ENCODE results near the gene ADIPOR1.
"Not testable (repeated sequence)": the region's sequence is repeated elsewhere in the genome, so short reads cannot be mapped to it uniquely, and the experiment has no call there.

Gene ADIPOR1

DNA sequence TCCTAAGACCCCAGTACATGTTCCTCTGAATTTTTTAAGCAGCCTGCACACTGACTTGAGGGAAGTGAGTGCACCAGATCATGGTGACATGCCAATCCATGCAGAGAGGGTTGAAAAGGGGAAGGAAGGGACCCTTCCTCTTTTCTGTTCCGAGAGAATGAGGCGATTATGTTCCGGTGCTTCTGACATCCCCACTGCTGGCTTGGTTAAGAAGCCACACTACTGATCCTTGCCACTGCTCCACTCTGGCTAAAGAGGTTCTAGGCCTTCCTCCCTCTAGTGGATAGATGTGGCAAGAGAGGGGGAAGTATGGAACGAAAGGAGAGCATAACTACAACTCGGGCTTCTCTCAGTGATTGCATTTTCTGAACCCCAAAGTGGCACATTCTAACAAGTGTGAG lies 10.8 kb upstream of the ADIPOR1 start:
- DNase-seq = peak; percentile 15 to 59

DNA sequence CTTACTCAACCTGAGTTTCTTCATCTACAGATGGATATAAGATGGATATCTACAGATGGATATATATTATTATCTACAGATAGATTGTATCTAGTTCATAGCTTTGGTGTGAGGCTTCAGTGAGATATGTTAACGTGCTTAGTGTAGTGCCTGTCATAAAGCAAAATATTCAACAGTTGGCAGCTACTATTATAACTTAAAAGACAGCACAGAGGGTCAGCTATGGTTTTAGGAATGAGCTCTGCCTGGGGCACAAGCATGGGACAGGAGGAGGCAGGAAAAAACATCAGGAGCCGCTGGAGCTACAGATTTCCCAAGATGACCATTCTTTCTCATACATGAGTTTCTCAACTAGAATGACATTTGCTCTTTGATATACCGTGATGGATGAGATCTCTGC lies 10.2 kb upstream of the ADIPOR1 start:
- no peak for DNase-seq

- peak in 1 of 2 experiments; percentile 30 for DNase-seq
These were observed 9.7 kb upstream of the ADIPOR1 start for GRCh38 chr1:202967684-202968281.

DNA sequence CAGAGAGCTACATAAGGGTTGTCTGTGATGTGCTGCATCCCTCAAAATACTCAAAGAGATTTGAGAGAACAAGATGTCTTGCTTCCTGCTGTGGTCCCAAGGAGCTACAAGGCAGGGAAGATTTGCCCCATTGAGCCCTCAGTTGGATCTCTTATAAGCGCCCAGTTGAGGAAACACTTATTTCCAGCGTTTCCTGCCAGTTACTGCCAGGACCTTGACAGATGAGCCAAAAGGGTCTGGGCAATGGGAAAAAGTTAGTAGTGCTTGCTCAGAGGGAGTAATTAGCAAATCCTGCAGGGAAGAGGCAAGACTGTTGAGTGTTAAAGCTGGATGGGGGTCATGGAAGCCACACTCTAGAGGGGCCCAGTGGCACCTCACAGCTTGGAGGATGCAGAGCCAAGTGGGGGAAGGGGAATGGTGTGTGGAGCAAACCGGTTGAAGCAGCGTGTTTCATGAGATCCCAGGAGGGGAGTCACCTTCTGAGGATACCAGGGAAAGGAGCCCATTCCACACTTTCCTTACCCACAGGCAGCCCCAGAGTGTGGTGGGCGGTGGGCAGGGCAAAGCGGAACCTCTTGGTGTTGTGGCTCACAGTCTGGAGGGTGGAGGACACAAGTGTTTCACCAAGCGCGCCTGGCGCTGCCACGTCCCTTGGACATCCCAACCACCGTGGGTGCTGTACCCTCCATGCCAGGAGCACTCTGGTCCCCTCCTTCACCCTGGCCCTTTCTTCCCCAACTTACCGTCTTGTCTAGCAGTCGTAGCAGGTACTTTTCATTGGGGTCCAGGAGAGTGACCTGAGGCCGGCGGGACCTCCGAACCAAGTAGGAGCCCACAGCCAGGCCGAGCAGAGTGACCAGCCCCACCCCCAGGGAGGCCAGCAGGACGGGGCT lies 8.1 kb upstream of the ADIPOR1 start:
- DNase-seq = no peak

- no peak for DNase-seq
These were observed 7.3 kb upstream of the ADIPOR1 start for GRCh38 chr1:202965422-202965821.

GRCh38 chr1:202964791-202965410 lies 6.8 kb upstream of the ADIPOR1 start:
- peak; percentile 68 to 69 for DNase-seq

DNA sequence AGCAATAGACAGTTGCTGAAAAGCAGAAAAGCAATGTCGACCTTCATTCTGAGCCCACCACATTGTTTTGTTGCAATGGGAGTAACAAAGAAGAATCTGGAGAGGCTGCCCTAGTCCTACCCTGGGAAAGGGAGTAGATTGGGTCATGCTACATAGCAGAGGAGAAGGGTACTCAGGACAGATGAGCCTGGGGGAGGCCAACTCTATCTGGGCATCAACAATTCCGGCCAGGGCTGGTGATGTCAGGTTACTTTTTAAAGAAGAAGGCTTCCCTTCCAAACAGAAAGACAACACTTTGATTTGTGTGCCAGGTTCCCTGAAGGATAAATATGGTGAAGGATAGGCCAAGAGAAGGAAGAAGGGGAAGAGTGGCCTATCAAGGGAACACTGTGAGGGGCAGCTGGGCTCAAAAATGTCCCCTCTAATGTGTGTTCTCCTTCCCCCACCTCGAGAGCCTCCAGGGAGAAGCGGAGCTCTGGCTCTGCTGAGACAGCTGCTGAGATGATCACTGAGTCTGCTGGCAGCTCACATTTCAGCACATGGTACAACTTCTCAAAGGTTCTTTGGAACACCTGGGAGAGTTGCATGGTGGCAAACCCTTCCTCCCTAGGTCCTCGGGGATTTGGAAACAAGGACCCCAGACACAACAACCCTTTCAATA lies 3.2 kb upstream of the ADIPOR1 start:
- no peak for DNase-seq

GRCh38 chr1:202959276-202959620 lies 1.1 kb upstream of the ADIPOR1 start:
- DNase-seq = no peak

GRCh38 chr1:202958544-202959275 lies 598 bp upstream of the ADIPOR1 start:
- peak in 1 of 2 experiments; percentile 6 for DNase-seq

GRCh38 chr1:202956969-202957368 lies 1.1 kb downstream of the ADIPOR1 start:
- no peak for DNase-seq

DNA sequence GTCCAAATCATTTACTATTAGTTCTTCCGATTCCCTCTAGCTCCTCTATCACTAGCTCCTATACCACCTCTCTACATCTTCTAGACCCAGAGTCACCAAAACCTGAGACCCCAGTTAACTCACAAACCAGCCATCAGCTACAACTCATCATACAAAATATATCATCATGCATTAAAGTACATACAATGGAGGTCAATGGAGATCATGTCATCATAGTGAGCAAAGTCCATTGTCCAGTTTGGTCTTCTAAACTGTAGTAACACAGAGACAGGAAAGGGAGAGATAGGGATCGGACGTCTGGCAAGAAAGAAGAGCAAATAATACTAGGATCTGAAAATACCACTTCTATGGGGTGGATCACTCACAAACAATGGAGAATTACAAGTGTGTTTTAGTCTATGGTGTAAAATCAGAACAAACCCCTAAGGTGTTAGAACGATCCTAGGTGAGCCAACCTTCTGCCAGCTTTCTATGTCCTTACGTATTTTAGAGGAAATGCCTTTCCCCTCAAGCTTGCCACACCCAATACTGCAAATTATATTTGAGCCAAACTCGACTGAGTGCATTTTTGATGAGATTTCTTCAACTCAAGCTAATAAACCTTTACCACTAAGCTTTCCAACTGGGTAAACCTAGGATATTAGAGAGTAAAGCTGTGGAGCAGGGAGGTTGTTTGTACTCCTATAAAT lies 3.9 kb downstream of the ADIPOR1 start:
- no peak for DNase-seq

DNA sequence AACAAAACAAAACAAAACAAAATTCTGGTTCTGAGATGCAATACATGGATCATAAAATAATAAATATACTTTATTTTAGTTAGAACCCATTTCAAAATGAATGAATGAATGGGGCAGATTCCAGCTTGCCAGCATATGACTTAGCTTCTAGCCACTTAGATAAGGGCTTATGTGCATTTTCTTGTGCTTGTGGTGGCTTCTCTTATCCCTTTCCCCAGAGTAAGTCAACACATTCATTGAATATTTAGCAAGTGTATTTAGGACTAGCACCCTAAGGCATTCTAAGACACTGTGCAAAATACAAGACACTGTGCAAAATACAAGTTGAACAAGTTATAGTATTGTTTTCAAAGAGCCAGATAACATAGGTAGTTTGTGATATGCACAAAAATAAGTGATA lies 4.7 kb downstream of the ADIPOR1 start:
- no peak for DNase-seq

DNA sequence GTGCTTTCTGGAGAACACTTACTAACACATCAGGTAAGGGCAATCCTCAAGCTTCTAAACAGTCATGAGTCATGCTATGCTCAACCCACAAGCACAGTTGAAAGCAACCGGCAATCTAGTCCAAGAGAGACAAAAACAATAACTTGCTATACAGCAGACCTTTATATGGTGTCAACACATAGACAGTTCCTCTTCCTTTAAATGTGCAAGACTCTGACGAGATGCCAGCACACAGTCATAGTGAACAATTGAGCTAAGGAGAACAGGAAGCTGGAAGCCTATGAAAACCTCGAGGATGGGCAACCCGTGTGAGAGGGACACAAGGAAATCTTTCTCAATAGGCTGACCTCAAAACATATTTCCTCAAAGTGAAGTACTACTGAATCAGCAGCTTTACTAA lies 5.3 kb downstream of the ADIPOR1 start:
- DNase-seq = no peak

- no peak for DNase-seq
These were observed 6.0 kb downstream of the ADIPOR1 start for GRCh38 chr1:202952099-202952498.

GRCh38 chr1:202951437-202951836 lies 6.7 kb downstream of the ADIPOR1 start:
- no peak for DNase-seq

- DNase-seq = no peak
These were observed 12.6 kb downstream of the ADIPOR1 start for GRCh38 chr1:202945483-202945882.

GRCh38 chr1:202944438-202944921 lies 13.6 kb downstream of the ADIPOR1 start:
- no peak for DNase-seq

DNA sequence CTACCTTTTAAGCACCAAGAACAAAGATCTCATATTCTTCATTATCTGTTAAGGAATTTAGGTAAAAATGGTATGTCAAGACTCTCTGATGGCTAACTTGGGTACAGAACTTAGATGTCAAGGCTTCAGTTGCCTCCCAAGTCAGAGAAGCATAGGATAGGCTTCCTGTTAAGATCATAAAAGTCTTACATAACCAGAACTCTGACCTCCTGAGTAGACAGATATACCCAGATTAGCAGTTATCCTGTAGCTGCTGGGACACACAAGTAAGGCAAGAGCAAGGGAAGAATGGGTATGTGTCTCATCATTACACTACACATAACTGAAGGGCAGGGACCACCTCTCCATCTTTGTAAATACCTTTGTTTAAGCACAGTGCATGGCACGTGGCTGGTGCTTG lies 15.7 kb downstream of the ADIPOR1 start:
- no peak for DNase-seq

DNA sequence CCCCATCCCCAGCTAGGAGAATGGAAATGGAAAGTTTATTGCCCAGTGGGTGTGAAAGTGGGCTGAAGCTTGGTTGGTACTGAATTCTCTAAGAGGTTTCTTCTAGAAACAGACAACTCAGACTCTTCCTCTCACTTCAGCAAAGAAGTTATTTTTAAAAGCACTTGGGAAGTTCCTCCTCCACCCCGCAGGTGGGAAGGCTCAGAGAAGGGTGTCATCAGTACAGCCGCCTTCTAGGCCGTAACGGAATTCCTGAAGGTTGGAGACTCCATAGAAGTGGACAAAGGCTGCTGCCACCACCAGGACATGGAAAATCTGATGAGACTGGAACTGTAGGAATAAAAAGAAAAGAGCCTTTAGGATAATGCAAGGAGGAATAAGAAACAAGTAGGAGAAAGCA lies 16.7 kb downstream of the ADIPOR1 start:
- no peak for DNase-seq

- no peak for DNase-seq
These were observed 17.6 kb downstream of the ADIPOR1 start for GRCh38 chr1:202940561-202940960.

DNA sequence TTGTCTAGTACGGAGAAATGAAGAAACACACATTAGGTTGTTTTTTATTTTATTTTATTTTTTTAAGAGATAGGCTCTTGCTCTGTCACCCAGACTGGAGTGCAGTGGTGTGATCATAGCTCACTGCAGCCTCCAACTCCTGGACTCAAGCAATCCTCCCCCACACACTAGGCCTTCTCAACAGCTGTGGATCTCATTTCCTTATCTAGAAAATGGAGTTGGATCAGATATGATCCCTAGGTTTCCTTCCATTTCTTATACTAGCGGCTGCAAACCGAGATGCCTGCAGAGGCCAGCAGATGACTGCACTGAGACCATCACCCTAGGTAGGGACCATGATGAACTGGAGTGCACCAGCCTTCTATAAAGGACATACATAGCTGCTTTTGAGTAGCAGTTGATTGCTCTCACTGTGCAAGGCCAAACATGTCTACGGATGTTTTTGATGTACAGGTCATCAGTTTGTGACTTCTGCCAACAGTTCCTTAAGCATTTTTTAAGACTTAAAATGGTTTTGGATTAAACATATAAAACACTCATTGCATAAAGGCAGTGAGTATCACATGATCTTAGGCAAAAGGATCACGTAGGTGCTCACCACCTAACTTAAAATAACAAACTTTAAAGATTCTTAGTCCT lies 19.7 kb downstream of the ADIPOR1 start:
- DNase-seq = no peak

- not testable (repeated sequence) for DNase-seq
These were observed 21.7 kb downstream of the ADIPOR1 start for GRCh38 chr1:202936409-202936808.
